Central memory CD4-positive, alpha-beta T cell (primary cell): ENCODE measurements around the gene ASPG.

Experiments
- DNase-seq: peaks from one replicate; pipeline ENCODE4 v3.0.0; 2022

Gene ASPG

GRCh38 chr14:104094709-104095425 is 9.4 kb downstream of the ASPG start:
- DNase-seq: peak; percentile 51

DNA sequence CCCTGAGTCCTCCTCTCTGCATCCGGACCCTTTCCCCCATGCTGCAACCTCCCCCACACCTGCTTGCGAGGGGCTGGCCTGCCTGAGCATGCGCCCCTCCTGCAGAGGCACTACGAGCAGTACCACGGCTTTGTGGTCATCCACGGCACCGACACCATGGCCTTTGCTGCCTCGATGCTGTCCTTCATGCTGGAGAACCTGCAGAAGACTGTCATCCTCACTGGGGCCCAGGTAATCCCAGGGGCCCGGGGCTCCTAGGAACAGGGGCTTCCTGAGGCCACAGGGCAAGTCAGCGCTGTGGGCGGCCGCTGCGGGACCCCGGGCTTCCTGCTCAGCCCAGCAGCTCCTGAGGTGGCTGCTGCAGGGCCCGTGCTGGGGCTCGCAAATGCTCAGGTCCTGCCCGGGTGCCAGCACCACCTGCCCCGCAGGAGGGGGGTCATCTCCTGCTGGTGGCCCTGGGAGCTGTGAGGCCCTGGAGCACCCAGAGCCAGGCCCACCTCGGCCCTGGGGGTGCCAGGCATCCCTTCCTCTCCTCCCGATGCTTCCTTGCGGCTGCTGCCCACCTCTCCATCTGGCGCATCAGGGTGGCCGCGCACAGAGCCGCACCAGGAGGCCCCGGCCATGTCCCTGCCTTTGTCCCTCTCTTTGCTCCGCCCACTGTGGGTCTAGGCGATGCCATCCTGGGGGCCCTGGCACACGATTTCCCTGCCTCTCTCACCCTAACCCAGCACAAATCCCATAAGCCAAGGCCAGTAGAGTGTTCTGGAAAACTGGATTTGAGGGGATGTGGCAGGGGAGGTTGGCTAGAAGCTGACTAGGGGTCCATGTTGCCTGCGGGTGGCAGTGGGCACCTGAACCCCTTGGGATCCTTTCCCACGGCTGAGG is 10.2 kb downstream of the ASPG start:
- DNase-seq: no peak

DNA sequence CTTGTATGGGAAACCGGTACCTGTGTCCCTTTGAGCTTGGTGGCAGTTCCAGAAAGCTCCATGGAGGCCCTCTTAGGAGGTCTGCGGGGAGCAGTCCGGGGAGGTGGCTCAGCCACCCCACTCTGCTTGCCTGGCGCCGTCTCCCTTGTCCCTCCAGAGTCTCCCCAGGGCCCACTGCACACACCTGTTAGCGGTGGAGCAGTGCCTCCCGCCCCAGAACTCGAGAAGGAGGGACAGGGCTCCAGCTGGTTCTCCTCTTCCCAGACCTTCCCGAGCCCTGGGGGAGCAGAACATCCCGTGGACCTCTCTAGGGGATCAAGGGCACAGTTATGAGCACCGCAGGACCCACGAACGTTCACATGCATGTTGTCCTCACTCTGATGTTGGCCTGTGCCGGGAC is 10.8 kb downstream of the ASPG start:
- no peak for DNase-seq

DNA sequence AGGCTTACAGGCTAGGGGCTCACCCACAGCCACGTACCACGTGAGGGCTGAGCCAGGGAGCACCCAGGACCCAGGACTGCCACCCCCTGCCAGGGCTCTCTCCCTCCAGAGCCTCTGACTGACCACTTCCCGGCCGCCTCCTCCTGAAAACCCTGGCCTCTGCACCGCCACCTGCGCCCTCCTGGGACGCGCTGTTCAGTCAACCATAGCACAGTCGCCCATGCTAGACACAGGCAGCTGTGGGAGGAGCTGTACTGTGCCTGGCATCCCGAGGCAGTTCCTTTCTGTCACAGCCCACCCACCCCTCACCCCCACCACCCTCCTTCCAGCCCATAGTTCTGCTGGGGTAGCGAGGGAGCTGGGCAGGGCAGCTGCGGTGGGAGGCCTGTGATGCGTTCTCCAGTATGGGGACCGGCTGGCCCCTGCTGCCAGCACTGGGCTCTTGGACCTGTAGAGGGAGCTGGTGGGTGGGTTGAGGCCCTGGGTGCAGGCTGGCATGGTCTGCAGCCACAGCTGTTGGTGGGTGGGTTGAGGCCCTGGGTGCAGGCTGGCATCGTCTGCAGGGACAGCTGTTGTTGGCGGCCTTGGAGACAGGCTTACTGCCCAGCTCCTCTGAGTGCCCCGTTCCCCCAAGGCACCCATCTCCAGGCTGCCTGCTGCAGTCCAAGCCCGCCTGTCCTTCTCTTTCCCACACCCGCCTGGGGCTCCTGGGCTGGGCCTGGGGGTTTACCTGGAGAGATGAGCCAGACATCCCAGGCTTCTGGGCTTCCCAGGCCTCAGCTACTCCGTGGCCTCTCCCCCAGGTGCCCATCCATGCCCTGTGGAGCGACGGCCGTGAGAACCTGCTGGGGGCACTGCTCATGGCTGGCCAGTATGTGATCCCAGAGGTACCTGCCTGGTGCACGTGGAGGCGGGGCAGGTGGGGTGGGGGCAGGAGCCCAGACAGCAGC is 11.5 kb downstream of the ASPG start:
- no peak for DNase-seq

DNA sequence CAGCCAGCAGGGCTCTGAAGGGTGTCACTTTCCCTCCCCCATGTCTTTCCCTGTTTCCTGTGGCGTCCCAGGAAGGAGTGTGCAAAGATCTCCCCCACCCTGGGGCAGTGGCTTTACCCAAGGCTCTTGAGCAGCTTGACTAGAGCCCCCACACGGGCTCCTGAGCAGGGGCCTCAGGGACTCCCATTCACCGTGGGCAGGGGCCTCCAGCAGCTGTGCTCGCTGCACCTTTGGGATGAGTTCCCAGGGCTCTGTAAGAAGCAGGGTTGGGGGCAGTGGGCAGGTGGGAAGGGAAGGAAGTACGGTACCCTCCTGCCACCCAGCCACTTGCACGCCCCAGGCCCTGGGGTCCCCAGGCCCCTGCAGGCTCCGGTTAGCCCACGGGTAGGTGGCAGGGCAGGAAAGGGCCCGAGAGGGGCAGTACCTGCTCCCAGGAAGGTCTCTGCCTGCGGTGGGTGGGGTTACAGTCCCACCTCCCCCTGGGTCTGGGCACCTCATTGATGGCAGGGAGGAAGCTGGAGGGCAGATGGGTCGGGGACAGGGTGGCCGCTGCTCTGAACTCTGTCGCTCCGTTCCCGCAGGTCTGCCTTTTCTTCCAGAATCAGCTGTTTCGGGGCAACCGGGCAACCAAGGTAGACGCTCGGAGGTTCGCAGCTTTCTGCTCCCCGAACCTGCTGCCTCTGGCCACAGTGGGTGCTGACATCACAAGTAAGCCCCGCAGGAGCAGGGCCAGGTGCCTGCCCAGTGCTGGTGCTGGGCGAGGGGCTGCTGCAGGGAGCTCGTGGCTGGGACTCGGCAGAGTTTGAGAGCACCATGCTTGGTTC is 13.0 kb downstream of the ASPG start:
- DNase-seq: no peak

DNA sequence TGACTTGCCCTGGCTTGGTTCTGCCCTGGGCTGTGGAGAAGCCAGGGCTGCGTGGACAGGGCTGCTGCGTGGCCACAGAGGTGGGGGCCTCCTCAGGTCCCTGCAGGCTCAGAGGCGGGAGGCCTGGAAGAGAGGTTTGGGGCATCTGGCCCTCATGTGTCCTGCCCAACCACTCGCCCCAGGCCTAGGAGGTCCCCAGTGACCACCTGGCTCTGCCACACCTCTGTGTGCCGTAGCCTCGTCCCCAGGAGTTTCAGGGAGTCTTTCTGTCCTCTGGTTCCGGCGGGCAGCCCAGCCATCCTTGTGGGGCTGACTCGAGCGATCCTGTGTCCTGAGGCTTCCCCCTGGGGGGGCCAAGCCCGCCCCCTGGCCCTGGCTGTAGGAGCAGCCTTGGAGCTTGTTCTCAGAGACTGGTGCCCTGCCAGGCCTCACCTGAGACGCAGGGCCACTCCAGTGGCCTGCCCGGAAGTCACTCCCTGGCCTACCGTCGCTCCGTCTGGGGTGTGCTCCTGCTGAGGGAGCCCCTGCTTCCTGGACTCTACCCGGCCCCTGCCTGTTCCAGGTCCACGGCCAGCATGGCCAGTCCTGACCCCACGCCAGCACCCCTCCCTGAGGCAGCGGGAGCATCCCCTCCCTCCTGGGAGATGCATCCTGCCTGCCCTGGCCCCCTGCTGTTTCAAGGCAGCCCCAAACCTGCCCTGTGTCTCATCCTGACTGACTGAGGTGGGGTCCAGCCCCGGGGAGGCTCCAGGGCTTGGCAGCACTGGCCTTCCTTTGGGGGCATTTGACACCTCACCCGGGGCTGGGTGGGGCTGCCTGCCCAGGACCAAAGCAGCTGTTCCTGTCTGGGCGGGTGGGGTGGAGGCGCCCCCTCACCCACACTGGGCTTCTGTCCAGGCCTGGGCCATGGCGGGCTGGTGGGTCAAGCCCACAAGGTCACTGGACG is 13.9 kb downstream of the ASPG start:
- no peak for DNase-seq

DNA sequence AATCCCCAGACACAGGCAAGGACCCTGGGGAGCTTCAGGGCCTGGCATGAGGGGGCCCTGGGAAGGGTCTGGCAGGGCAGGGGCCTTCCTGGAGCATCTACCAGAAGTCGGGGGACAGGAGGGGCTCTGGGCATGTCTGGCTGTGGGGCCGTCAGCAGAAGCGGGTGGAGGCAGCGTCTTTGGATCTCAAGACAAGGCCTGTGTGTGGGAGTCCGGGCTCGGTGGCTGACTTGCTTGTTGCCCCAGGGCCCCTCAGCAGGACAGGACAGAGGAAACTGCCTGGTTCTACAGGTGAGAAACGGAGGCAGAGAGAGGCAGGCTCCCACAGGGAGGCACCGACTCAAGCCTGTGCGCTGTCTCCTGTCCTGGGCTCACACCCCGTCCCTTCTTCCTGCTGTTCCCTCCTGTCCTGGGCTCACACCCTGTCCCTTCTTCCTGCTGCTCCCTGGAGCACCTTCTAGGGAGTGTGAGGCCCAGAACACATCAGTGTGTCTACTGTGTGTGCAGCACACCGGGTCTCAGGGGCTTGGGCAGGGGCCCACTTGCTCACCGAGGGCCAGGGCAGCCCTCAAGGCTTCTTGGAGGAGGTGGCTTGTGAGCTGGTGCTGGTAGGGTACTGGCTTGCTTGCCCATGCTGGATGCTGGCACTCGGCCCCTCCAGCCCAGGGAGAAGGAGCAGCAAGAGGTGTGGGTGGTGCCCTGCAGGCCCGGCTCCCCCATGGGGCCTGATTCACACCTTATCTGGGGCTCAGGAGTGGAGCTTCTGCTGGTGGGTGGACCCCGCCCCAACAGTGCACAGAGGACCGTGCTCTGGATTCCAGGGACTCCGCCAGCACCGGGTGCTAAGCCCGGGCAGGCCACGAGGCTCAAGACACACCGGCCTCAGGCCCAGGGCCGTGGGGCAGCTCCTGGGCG is 14.9 kb downstream of the ASPG start:
- no peak for DNase-seq

- no peak for DNase-seq
Observed at GRCh38 chr14:104101086-104101621, 15.7 kb downstream of the ASPG start.

DNA sequence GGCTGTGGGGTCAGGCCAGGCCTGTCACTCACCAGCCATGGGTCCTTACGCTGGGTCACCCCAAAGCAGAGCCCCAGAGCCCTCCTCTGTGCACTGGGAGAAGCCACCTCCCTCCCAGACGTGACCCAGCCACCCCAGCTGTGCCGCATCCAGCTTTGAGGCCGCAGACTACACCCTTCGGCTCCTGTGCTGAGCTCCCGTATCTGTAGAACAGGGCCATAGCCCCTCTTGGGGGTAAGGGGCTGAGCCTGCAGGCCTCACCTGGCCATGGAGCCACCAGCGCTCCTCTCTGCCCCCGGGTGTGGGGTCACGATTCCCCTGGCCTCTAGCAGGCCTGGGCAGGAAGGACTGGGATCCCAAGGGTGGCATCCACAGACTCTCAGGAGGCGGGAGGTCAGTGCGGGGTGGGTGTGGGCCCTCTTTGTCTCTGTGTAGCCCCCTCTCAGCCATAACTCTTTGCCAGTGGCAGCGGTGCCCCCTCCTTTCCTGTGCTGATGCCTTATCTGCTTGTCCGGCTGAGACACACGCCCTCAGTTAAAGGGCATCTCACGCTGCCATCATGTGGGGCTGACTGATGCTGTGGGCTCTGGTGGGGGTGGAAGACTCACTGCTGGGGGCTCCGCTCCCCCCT is 16.3 kb downstream of the ASPG start:
- no peak for DNase-seq

GRCh38 chr14:104102282-104102914 is 16.9 kb downstream of the ASPG start:
- DNase-seq: no peak

DNA sequence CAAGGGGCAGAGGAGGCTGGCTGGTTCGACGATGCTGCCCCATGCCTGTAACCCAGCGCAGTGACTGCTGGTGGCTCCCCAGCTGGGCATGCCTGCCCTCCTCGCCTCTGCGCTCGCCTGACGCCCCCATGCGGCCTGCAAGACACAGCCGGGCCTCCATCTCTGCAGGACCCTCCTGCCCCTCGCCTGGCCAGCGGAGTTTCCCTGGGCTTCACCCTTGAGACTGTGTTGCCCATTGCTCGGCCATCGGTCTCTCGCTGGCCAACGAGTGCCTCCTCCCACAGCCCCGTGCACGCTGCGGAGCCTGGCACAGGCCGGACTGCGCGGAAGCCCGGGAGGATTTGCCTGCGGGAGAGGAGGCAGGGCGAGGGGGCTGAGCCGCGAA is 17.6 kb downstream of the ASPG start:
- DNase-seq: no peak

DNA sequence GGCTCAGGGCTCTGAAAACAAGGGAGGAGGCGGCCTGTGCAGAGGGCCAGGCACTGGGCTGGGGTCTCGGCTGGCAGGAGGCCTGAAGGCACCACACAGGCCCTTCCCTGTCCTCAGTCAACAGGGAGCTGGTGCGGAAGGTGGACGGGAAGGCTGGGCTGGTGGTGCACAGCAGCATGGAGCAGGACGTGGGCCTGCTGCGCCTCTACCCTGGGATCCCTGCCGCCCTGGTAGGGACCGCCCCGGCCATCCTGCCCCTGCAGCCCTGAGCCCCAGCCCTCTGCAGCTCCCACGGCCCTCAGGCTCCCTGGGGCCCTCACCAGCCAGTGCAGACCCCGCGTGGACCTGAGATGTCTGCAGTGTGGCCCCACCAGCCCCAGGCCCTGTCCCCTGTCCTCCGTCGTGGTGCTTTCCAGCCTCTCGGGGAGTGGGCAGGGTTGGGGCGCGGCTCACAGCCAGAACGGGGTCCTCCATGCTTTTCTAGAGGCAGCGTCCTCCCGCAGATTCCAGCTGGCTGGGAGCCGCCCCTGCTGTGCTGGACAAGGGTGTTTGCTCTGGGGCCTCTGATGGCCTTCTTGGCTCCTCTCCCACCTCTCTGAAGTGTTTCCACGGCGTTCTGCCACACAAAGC is 18.1 kb downstream of the ASPG start:
- no peak for DNase-seq

- no peak for DNase-seq
Observed at GRCh38 chr14:104104076-104104901, 18.8 kb downstream of the ASPG start.

- no peak for DNase-seq
Observed at GRCh38 chr14:104105071-104105821, 19.7 kb downstream of the ASPG start.

DNA sequence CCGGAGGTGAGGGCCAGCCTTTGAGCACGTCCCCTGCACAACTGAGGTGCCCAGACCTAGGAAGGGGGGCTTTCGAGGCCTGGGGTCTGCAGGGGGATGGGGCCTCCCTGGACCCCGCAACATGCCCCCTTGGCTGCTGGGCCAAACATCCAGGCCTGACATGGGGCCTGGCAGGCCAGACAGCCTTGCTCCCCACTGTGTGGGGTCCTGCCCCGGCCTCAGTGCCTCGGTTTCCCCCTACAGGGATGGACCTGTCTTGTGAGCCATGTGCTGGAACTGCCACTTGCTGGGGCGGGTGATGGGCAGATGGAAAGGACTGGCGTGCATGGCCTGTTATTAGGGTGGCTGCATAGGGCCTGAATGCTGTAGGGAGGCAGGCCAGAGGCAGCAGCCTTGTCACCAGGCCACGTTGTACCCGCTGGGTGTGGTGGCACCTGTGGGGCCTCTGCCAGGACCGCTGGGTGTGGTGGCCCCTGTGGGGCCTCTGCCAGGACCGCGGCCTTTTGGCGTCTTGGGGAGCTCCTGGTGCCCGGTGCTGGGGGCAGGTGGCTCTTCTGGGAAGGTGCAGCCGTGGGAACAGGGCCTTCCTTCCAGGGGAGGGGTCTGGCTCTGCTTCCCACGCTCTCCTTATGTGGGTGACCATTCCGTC is 20.4 kb downstream of the ASPG start:
- no peak for DNase-seq
